ENCODE data around the gene PDGFC. TPM values are rescaled to one million over a fixed set of nuclear protein-coding genes. Genes with fewer than 3 reads are reported as not detected.
A peak's percentile ranks its signal among the peaks of the same experiment; 100 is the strongest.

Gene PDGFC
- total RNA-seq, 1 donor: 145 TPM

GRCh38 chr4:156781852-156782251 lies 189.7 kb downstream of the PDGFC start:
- H3K9me3 ChIP-seq (ENCODE audit: low read depth, low read length): no peaks in the 10 kb centered on the region
- no peak for TF ChIP-seq CTCF (IDR thresholded peaks at IDR 0.05; ENCODE audit: extremely low read depth, low read depth, low read length)
- peaks cover 58% of the 10 kb centered on the region for H3K79me2 ChIP-seq (ENCODE audit: insufficient read depth, low read length)
- no peaks in the 10 kb centered on the region for H3K27me3 ChIP-seq (ENCODE audit: insufficient read depth, low read length)
- H4K20me1 ChIP-seq (ENCODE audit: insufficient read depth, low read length): no peaks in the 10 kb centered on the region
- H3K27ac ChIP-seq (ENCODE audit: low read depth, low read length): peak overlapping the region; percentile 35
- H3K36me3 ChIP-seq (ENCODE audit: insufficient read depth, low read length): peaks cover 6% of the 10 kb centered on the region
- no peak overlapping the region for H3K4me3 ChIP-seq (ENCODE audit: insufficient read depth, low read length)
- peaks cover 47% of the 10 kb centered on the region for H3K4me1 ChIP-seq (ENCODE audit: insufficient read depth, low read length)
- no peak for DNase-seq (ENCODE audit: insufficient read length, low spot score, missing footprints)
- H2AFZ ChIP-seq (ENCODE audit: low read length): no peak overlapping the region
- H3K4me2 ChIP-seq (ENCODE audit: insufficient read depth, low read length): no peak overlapping the region

GRCh38 chr4:156779774-156780173 lies 191.8 kb downstream of the PDGFC start:
- Histone ChIP-seq H3K36me3 (ENCODE audit: insufficient read depth, low read length) (peaks cover 8% of the 10 kb centered on the region), H4K20me1 (ENCODE audit: insufficient read depth, low read length) (no peaks in the 10 kb centered on the region), H3K27ac (ENCODE audit: low read depth, low read length) (peak overlapping the region; percentile 90), H3K4me3 (ENCODE audit: insufficient read depth, low read length) (peak overlapping the region; percentile 10), H3K4me2 (ENCODE audit: insufficient read depth, low read length) (peak overlapping the region; percentile 62), H3K4me1 (ENCODE audit: insufficient read depth, low read length) (peaks cover 67% of the 10 kb centered on the region), H3K79me2 (ENCODE audit: insufficient read depth, low read length) (peaks cover 56% of the 10 kb centered on the region), H2AFZ (ENCODE audit: low read length) (no peak overlapping the region), H3K9me3 (ENCODE audit: low read depth, low read length) (no peaks in the 10 kb centered on the region), H3K27me3 (ENCODE audit: insufficient read depth, low read length) (no peaks in the 10 kb centered on the region)
- peak; percentile 58 for DNase-seq (ENCODE audit: insufficient read length, low spot score, missing footprints)
- no peak for TF ChIP-seq CTCF (IDR thresholded peaks at IDR 0.05; ENCODE audit: extremely low read depth, low read depth, low read length)

GRCh38 chr4:156779042-156779441 lies 192.6 kb downstream of the PDGFC start:
- TF ChIP-seq CTCF (IDR thresholded peaks at IDR 0.05; ENCODE audit: extremely low read depth, low read depth, low read length): no peak
- H3K9me3 ChIP-seq (ENCODE audit: low read depth, low read length): no peaks in the 10 kb centered on the region
- no peaks in the 10 kb centered on the region for H3K27me3 ChIP-seq (ENCODE audit: insufficient read depth, low read length)
- H3K79me2 ChIP-seq (ENCODE audit: insufficient read depth, low read length): peaks cover 56% of the 10 kb centered on the region
- no peak overlapping the region for H2AFZ ChIP-seq (ENCODE audit: low read length)
- peaks cover 8% of the 10 kb centered on the region for H3K36me3 ChIP-seq (ENCODE audit: insufficient read depth, low read length)
- no peaks in the 10 kb centered on the region for H4K20me1 ChIP-seq (ENCODE audit: insufficient read depth, low read length)
- H3K27ac ChIP-seq (ENCODE audit: low read depth, low read length): peak overlapping the region; percentile 90
- no peak for DNase-seq (ENCODE audit: insufficient read length, low spot score, missing footprints)
- H3K4me2 ChIP-seq (ENCODE audit: insufficient read depth, low read length): peak overlapping the region; percentile 62
- H3K4me3 ChIP-seq (ENCODE audit: insufficient read depth, low read length): no peak overlapping the region
- peaks cover 73% of the 10 kb centered on the region for H3K4me1 ChIP-seq (ENCODE audit: insufficient read depth, low read length)

- no peak for DNase-seq (ENCODE audit: insufficient read length, low spot score, missing footprints)
- Histone ChIP-seq H4K20me1 (ENCODE audit: insufficient read depth, low read length) (no peaks in the 10 kb centered on the region), H2AFZ (ENCODE audit: low read length) (no peak overlapping the region), H3K4me2 (ENCODE audit: insufficient read depth, low read length) (peak overlapping the region; percentile 62), H3K36me3 (ENCODE audit: insufficient read depth, low read length) (peaks cover 8% of the 10 kb centered on the region), H3K9me3 (ENCODE audit: low read depth, low read length) (no peaks in the 10 kb centered on the region), H3K27me3 (ENCODE audit: insufficient read depth, low read length) (no peaks in the 10 kb centered on the region), H3K4me1 (ENCODE audit: insufficient read depth, low read length) (peaks cover 77% of the 10 kb centered on the region), H3K79me2 (ENCODE audit: insufficient read depth, low read length) (peaks cover 55% of the 10 kb centered on the region), H3K27ac (ENCODE audit: low read depth, low read length) (peak overlapping the region; percentile 90), H3K4me3 (ENCODE audit: insufficient read depth, low read length) (no peak overlapping the region)
- TF ChIP-seq CTCF (IDR thresholded peaks at IDR 0.05; ENCODE audit: extremely low read depth, low read depth, low read length): no peak
Measured at GRCh38 chr4:156778606-156779005, 193.0 kb downstream of the PDGFC start.
